Stimulated activated CD8-positive, alpha-beta memory T cell treated with anti-CD3 and anti-CD28 coated beads, Interleukin-4, amount 100 ng/mL, for 1 hour (primary cell): ENCODE results near the gene ZNF519.

Experiments used
- DNase-seq, 2 donors: peaks; one replicate each; pipeline ENCODE4 v3.0.0-alpha.2; 2020; ENCODE audit warnings: low read depth in 2 of 2, low spot score in 1 of 2

ZNF519 gene

GRCh38 chr18:14098428-14098827 lies 33.8 kb downstream of the ZNF519 start:
- no peak for DNase-seq

- no peak for DNase-seq
These were observed 34.5 kb downstream of the ZNF519 start for GRCh38 chr18:14097761-14098160.

- DNase-seq = no peak
These were observed 38.8 kb downstream of the ZNF519 start for GRCh38 chr18:14093307-14093915.

DNA sequence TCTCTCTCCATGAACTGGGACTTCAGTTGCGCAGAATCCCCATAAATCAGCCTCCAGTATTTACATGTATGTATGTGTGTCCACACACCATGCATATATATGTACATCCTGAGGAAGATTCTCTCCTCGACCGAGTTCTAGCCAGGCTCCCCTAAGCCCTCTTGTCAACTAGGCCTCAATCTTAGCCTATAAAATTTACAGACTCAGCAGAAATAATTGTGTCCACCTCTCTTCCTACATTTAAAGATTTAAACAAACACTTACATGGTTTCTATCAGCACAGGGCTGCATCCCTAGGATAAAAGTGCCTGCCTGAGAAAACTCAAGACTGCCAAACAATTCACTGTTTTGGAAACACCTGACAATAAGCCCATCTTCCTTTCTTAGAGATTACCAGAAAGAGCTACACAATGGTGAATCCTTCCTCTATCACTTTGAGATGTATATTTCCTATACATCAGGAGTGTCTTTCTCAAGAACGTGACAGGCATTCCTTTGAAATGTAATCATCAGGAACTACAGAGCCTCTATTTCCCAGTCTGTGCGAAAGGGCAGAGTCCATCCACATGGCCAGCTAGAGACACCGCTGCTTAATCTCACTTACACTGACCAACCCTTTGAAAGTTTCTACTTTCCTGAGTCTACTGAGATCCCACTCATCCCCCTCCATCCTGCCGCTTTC lies 39.5 kb downstream of the ZNF519 start:
- no peak for DNase-seq

DNA sequence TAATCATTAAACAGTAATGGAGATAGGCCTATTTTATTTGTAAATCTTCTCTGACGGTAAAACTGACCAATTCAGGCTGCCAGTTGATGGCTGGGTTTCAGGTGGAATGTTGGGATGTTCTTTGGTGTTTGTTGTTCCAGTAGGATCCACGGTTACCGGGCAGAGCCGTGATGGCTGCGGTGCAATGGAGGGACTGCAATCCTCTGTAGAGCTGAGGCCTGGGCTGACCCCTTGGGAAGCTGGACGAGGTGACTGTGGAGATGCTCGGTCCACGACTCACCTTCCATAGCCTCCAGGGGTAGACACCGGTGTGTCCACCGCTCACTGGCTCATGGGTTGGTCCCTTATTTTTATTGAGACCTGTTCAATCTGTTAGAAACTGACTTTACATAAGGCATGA lies 42.5 kb downstream of the ZNF519 start:
- DNase-seq = no peak

DNA sequence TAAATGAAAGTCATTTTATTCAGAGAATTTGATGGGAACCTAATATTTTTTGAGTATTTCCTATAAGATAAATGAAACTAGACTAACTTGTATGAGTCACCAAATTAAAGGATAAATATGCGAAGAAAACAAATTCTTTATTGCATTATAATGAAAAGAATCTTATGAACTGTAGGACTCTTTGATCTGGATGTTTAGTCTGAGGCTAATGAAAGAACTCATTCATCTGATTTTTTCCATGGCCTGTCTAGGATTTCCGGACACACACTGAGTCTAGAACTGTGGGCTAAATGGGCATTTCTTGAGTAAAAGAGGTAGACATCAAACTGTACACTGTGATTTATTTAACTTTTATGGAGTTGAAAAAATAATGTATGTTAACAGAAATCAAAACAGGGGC lies 43.0 kb downstream of the ZNF519 start:
- DNase-seq = no peak

DNA sequence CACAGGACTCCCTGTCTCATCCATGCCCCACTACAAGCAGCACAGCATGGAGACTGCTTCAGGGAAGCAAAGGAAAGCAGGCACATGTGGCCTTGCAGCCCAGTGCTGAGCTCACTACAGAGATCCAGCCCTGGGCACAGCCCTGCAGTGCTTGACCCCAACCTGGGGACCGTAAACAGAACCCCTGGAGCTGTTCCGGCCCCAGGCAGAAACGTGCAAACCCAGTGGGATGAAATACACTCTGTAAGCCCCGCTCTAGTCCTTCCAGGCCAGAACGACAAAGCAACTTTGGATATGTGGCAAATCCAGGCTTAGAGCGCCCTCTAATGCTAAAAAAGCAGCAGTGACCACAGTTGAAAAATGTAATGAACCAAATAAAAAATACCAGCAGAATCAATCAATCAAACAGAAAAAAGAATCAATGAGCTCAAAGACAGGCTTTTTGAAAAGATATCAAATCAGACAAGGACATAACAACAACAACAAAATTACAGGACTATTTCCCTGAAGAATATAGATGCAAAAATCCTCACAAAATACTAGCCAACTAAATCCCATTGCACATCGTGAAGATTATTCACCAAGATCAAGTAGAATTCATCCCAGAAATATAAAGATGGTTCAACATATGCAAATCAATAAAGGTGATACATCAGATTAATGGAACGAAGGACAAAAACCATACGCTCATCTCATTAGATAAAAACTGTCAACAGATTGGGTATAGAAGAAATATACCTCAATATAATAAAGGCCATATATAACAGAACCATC lies 45.6 kb downstream of the ZNF519 start:
- no peak for DNase-seq

- no peak for DNase-seq
These were observed 46.3 kb downstream of the ZNF519 start for GRCh38 chr18:14085770-14086457.

GRCh38 chr18:14075196-14075595 lies 57.0 kb downstream of the ZNF519 start:
- DNase-seq = no peak

GRCh38 chr18:14074187-14074586 lies 58.0 kb downstream of the ZNF519 start:
- DNase-seq = no peak

GRCh38 chr18:14053661-14054060 lies 78.6 kb downstream of the ZNF519 start:
- no peak for DNase-seq
